ENCODE results near the gene ABCC4. TPM values are rescaled to one million over a fixed set of nuclear protein-coding genes. Genes with fewer than 3 reads are reported as not detected.

ABCC4 gene
- total RNA-seq, 1 donor from 2014 or later, result 13.3 TPM

DNA sequence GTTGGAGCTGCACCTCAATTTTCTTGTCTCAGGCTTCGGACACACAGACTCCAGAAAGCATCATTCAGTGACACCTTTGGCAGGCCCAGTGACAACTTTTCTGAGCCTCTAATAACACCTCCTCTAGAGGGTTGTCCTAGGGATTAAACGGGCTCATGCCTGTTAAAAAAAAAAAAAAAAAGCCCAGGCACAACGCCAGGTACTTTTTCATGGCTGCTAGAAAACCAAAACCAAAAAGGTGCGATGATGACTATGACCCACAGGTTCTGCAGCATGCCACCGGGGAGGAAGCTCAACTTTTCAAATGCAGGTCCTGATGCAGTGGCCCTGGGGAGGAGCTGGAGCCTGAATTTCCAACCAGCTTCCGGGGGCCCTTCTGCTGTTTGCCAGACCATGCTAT lies 184.2 kb downstream of the ABCC4 start:
- intact Hi-C loops (cut with DNase I), result no loop called here
- TF ChIP-seq, protein P1, sequence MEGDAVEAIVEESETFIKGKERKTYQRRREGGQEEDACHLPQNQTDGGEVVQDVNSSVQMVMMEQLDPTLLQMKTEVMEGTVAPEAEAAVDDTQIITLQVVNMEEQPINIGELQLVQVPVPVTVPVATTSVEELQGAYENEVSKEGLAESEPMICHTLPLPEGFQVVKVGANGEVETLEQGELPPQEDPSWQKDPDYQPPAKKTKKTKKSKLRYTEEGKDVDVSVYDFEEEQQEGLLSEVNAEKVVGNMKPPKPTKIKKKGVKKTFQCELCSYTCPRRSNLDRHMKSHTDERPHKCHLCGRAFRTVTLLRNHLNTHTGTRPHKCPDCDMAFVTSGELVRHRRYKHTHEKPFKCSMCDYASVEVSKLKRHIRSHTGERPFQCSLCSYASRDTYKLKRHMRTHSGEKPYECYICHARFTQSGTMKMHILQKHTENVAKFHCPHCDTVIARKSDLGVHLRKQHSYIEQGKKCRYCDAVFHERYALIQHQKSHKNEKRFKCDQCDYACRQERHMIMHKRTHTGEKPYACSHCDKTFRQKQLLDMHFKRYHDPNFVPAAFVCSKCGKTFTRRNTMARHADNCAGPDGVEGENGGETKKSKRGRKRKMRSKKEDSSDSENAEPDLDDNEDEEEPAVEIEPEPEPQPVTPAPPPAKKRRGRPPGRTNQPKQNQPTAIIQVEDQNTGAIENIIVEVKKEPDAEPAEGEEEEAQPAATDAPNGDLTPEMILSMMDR (IDR thresholded peaks at IDR 0.05), result no peak
- TF ChIP-seq POLR2AphosphoS5 (IDR thresholded peaks at IDR 0.05; ENCODE audit: insufficient read depth in 1 of 2, low read depth in 1 of 2), result peak in 1 of 2 donors; percentile 18

DNA sequence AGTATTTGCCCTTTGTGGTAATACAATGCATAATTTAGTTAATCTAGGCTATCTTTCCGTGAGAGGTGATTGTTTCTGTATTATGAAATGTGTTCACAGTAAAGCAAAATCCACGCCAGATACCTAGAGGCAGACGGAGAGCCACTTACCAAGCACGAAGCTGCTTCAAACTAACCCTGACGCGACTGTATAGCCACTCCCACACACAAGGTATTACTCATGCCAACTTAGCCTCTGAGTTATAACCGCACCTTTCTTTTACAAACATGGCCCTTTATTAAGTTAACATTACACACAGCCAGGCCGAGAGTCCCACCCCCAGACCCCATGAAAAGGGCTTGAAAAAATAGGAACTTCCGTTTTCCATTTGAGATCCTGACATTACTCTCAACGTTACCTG lies 185.7 kb downstream of the ABCC4 start:
- TF ChIP-seq POLR2AphosphoS5 (IDR thresholded peaks at IDR 0.05; ENCODE audit: insufficient read depth in 1 of 2, low read depth in 1 of 2), result peak in 1 of 2 donors; percentile 38
- TF ChIP-seq, protein P1 (IDR thresholded peaks at IDR 0.05), result no peak
- no peaks in the 10 kb centered on the region for H3K27me3 ChIP-seq
- no peaks in the 10 kb centered on the region for H3K36me3 ChIP-seq
- intact Hi-C loops (cut with DNase I), result no loop called here
- H3K4me3 ChIP-seq, result no peak overlapping the region
- DNase-seq (ENCODE audit: extremely low spot score in 2 of 2), result no peak
- no peaks in the 10 kb centered on the region for H3K9me3 ChIP-seq
- no peaks in the 10 kb centered on the region for H3K4me1 ChIP-seq
- H3K27ac ChIP-seq, result no peak overlapping the region

More for the DNA sequence above, 184.2 kb downstream of the ABCC4 start:
- no peaks in the 10 kb centered on the region for H3K4me1 ChIP-seq
- H3K27me3 ChIP-seq, result no peaks in the 10 kb centered on the region
- no peaks in the 10 kb centered on the region for H3K9me3 ChIP-seq
- no peaks in the 10 kb centered on the region for H3K36me3 ChIP-seq
- H3K27ac ChIP-seq, result no peak overlapping the region
- no peak overlapping the region for H3K4me3 ChIP-seq
- no peak for DNase-seq (ENCODE audit: extremely low spot score in 2 of 2)

DNA sequence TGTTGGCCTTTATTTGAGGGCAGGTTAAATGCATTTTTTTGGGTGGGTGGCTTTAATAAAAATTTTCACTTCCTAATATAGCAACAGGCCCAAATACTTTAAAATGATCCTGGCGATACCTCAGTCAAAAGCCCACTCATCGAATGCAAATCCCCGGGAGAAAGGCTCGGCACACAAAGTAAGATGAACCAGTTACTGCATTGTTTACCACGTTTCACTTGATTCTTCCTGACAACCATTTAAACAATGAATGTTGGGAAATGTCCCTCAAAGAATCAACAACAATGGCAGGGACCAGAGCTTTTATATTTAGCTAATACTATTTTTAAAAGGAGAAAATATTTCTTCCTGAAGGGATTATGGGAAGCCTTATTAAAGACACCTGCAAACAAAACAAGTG lies 187.7 kb downstream of the ABCC4 start:
- intact Hi-C loops (cut with DNase I), result no loop called here
- H3K27me3 ChIP-seq, result no peaks in the 10 kb centered on the region
- no peaks in the 10 kb centered on the region for H3K9me3 ChIP-seq
- H3K27ac ChIP-seq, result no peak overlapping the region
- TF ChIP-seq, protein P1 (IDR thresholded peaks at IDR 0.05), result no peak
- TF ChIP-seq POLR2AphosphoS5 (IDR thresholded peaks at IDR 0.05; ENCODE audit: insufficient read depth in 1 of 2, low read depth in 1 of 2) (no peak), POLR2A (IDR thresholded peaks at IDR 0.05) (no peak)
- no peaks in the 10 kb centered on the region for H3K36me3 ChIP-seq
- no peak overlapping the region for H3K4me3 ChIP-seq
- no peaks in the 10 kb centered on the region for H3K4me1 ChIP-seq
- no peak for DNase-seq (ENCODE audit: extremely low spot score in 2 of 2)

DNA sequence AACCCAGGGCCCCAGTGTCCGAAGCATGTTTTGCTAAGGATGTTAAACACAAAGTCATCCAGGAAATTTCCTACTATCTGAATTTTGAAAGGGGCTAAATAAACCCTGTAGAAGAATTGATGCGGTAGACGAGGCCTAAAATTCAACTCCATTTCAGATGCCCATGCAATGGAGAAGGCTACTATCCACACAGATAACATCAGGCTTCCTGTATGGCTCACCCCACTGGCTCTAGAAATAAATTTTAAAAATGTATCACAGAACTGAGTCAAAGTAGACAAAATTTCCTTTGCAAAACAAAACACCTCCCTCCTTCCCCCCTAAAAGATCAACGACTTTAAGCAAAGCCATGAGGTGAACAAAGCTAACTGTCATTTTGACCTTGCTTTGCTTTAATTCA lies 188.4 kb downstream of the ABCC4 start:
- DNase-seq (ENCODE audit: extremely low spot score in 2 of 2), result no peak
- H3K4me1 ChIP-seq, result no peaks in the 10 kb centered on the region

DNA sequence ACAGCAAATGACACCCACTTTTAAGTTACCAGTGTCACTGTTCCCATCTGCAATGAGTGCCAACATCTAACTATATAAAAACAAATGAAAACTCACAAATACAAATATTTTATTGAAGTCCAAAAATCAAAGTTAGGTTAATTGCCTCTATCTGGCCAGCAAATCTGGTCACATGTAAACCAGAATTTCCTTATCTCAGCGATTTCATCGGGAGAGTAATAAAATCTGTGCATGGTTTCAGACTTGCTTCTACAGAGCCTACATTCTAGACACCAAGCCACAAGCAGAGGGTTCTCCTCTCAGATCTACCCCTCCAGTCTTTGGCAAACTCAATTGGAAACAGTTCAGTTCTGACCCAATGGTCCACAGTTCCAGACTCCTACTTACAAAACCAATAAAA lies 189.6 kb downstream of the ABCC4 start:
- no peak overlapping the region for H3K4me3 ChIP-seq
- no peaks in the 10 kb centered on the region for H3K4me1 ChIP-seq
- H3K9me3 ChIP-seq, result no peaks in the 10 kb centered on the region
- no peaks in the 10 kb centered on the region for H3K36me3 ChIP-seq
- intact Hi-C loops (cut with DNase I), result no loop called here
- no peak overlapping the region for H3K27ac ChIP-seq
- TF ChIP-seq POLR2A (IDR thresholded peaks at IDR 0.05), result no peak
- TF ChIP-seq, protein P1 (IDR thresholded peaks at IDR 0.05), result no peak
- no peak for TF ChIP-seq POLR2AphosphoS5 (IDR thresholded peaks at IDR 0.05; ENCODE audit: insufficient read depth in 1 of 2, low read depth in 1 of 2)
- DNase-seq (ENCODE audit: extremely low spot score in 2 of 2), result no peak
- no peaks in the 10 kb centered on the region for H3K27me3 ChIP-seq

More for the DNA sequence above, 188.4 kb downstream of the ABCC4 start:
- H3K9me3 ChIP-seq, result no peaks in the 10 kb centered on the region
- H3K4me3 ChIP-seq, result no peak overlapping the region
- intact Hi-C loops (cut with DNase I), result no loop called here
- no peaks in the 10 kb centered on the region for H3K27me3 ChIP-seq
- H3K36me3 ChIP-seq, result no peaks in the 10 kb centered on the region
- H3K27ac ChIP-seq, result no peak overlapping the region
- no peak for TF ChIP-seq POLR2AphosphoS5 (IDR thresholded peaks at IDR 0.05; ENCODE audit: insufficient read depth in 1 of 2, low read depth in 1 of 2)
- no peak for TF ChIP-seq POLR2A (IDR thresholded peaks at IDR 0.05)
- TF ChIP-seq, protein P1 (IDR thresholded peaks at IDR 0.05), result no peak

All from vagina (tissue), 2 donors.